IMR-90 (cell line): ENCODE data around the gene CTDP1. TPM values are rescaled to one million over a fixed set of nuclear protein-coding genes. Genes with fewer than 3 reads are reported as not detected.

Experiments
- ATAC-seq: fragments of 200-7000 bp; cut with Tn5 transposase; 2 replicates; pipeline ENCODE4 v1.9.1; 2020; ENCODE audit warnings: low read depth, mild to moderate bottlenecking, moderate library complexity
- BruUV-seq: library from RNA; stranded (reverse); fragments of 400-500 nt; replicated peaks from 2 replicates; lab custom pipeline; 2021; lab: Mats Ljungman, UMichigan
- CTCF ChIA-PET: fragments of 300-600 bp; formaldehyde crosslinking; extraction: SDS; loops from one replicate; lab custom pipeline; 2021; ENCODE audit warnings: antibody characterized with exemption; lab: Yijun Ruan, JAX
- POLR2A ChIA-PET: fragments of 300-600 bp; sonication (Branson Sonifier 250); formaldehyde crosslinking; loops from one replicate; lab custom pipeline; 2022; ENCODE audit warnings: antibody characterized with exemption; ENCODE audit not compliant: unreplicated experiment; lab: Charles Lee
- DNase-seq: peaks from one replicate; pipeline ENCODE4 v3.0.0; 2013
- H2AFZ ChIP-seq: replicated peaks from 2 replicates; pipeline ENCODE3; 2013; ENCODE audit warnings: low read length, mild to moderate bottlenecking; ENCODE audit not compliant: poor library complexity
- H2AK5ac ChIP-seq: 2 replicates; pipeline ENCODE4 v1.6.1; 2013; ENCODE audit warnings: low read depth, low read length, inconsistent platforms
- H2AK9ac ChIP-seq: replicated peaks from 2 replicates; pipeline ENCODE3; 2013; ENCODE audit warnings: mild to moderate bottlenecking, low read depth, low read length, moderate library complexity; ENCODE audit not compliant: poor library complexity
- H2BK120ac ChIP-seq: 2 replicates; pipeline ENCODE4 v1.6.1; 2013; ENCODE audit warnings: low read depth, low read length, inconsistent platforms
- H2BK15ac ChIP-seq: 3 replicates; pipeline ENCODE4 v1.6.1; 2013; ENCODE audit warnings: low read depth, low read length, inconsistent platforms
- H2BK20ac ChIP-seq: 2 replicates; pipeline ENCODE4 v1.6.1; 2013; ENCODE audit warnings: low read depth, mild to moderate bottlenecking, inconsistent platforms, low read length, moderate library complexity
- H2BK5ac ChIP-seq: 2 replicates; pipeline ENCODE4 v1.6.1; 2013; ENCODE audit warnings: mild to moderate bottlenecking, low read depth, low read length, inconsistent platforms; ENCODE audit not compliant: poor library complexity, severe bottlenecking
- H3K14ac ChIP-seq: replicated peaks from 2 replicates; pipeline ENCODE4 v1.6.1; 2013; ENCODE audit warnings: low read depth, low read length, inconsistent platforms
- H3K18ac ChIP-seq: 2 replicates; pipeline ENCODE4 v1.6.1; 2013; ENCODE audit warnings: low read depth, low read length, control low read depth
- H3K23ac ChIP-seq: 2 replicates; pipeline ENCODE4 v1.6.1; 2013; ENCODE audit warnings: low read depth, low read length, inconsistent platforms
- H3K27ac ChIP-seq: 2 replicates; pipeline ENCODE4 v1.5.1; 2013; ENCODE audit warnings: mild to moderate bottlenecking, control low read depth, low read length; ENCODE audit not compliant: insufficient read depth
- H3K27me3 ChIP-seq: 2 replicates; pipeline ENCODE4 v1.6.1; 2013; ENCODE audit warnings: low read length; ENCODE audit not compliant: control insufficient read depth, insufficient read depth
- H3K36me3 ChIP-seq: 2 replicates; pipeline ENCODE4 v1.6.1; 2013; ENCODE audit warnings: low read length, mixed read lengths; ENCODE audit not compliant: control insufficient read depth, insufficient read depth
- H3K4ac ChIP-seq: 2 replicates; pipeline ENCODE4 v1.6.1; 2013; ENCODE audit warnings: low read depth, low read length, inconsistent platforms
- H3K4me1 ChIP-seq: 2 replicates; pipeline ENCODE4 v1.6.1; 2013; ENCODE audit warnings: low read length, mixed read lengths; ENCODE audit not compliant: control insufficient read depth, insufficient read depth
- H3K4me2 ChIP-seq: 2 replicates; pipeline ENCODE4 v1.6.1; 2013; ENCODE audit warnings: low read depth, mild to moderate bottlenecking, control low read depth, low read length, moderate library complexity
- H3K4me3 ChIP-seq: 2 replicates; pipeline ENCODE4 v1.5.1; 2013; ENCODE audit warnings: low read depth, mild to moderate bottlenecking, control low read depth, low read length, moderate library complexity; ENCODE audit not compliant: insufficient read depth
- H3K56ac ChIP-seq: 2 replicates; pipeline ENCODE4 v1.6.1; 2013; ENCODE audit warnings: low read length, inconsistent platforms; ENCODE audit not compliant: insufficient read depth; ENCODE audit errors: extremely low read depth
- H3K79me1 ChIP-seq, 2 experiments: 2 replicates each; pipeline ENCODE4 v1.6.1; 2013; ENCODE audit warnings: low read length in 2 of 2, inconsistent platforms in 1 of 2, low read depth in 1 of 2
- H3K9ac ChIP-seq: 2 replicates; pipeline ENCODE4 v1.6.1; 2013; ENCODE audit warnings: low read depth, low read length, control low read depth
- H3K9me1 ChIP-seq: 2 replicates; pipeline ENCODE4 v1.6.1; 2013; ENCODE audit warnings: low read length, inconsistent platforms; ENCODE audit not compliant: insufficient read depth
- H3K9me3 ChIP-seq: 2 replicates; pipeline ENCODE4 v1.6.1; 2013; ENCODE audit warnings: low read length; ENCODE audit not compliant: control insufficient read depth, insufficient read depth
- H4K20me1 ChIP-seq: 2 replicates; pipeline ENCODE4 v1.6.1; 2013; ENCODE audit warnings: low read length, inconsistent platforms; ENCODE audit not compliant: insufficient read depth
- H4K5ac ChIP-seq: 2 replicates; pipeline ENCODE4 v1.6.1; 2013; ENCODE audit warnings: mild to moderate bottlenecking, low read depth, low read length, control low read depth
- H4K8ac ChIP-seq, 2 experiments: 2 replicates each; pipeline ENCODE4 v1.6.1; 2013; ENCODE audit warnings: low read depth in 2 of 2, low read length in 2 of 2, control low read depth in 1 of 2, inconsistent platforms in 1 of 2
- H4K91ac ChIP-seq: 2 replicates; pipeline ENCODE4 v1.6.1; 2013; ENCODE audit warnings: low read depth, low read length, inconsistent platforms; ENCODE audit not compliant: insufficient read depth
- CHD1 ChIP-seq: IDR thresholded peaks from 2 replicates; pipeline ENCODE4 v1.6.1; 2012; ENCODE audit warnings: low read depth, low read length, improper control_type of control experiment
- ELK1 ChIP-seq: fragments of 150-350 bp; IDR thresholded peaks from 2 replicates; pipeline ENCODE4 v1.6.1; 2016; ENCODE audit warnings: low read depth, mild to moderate bottlenecking, low read length, moderate library complexity, borderline replicate concordance
- FOS ChIP-seq: fragments of 150-350 bp; IDR thresholded peaks from 2 replicates; pipeline ENCODE4 v1.6.1; 2016; ENCODE audit warnings: low read depth, low read length
- MAZ ChIP-seq: IDR thresholded peaks from 2 replicates; pipeline ENCODE4 v1.6.1; 2012; ENCODE audit warnings: low read depth, mild to moderate bottlenecking, low read length, improper control_type of control experiment, moderate library complexity, borderline replicate concordance
- MXI1 ChIP-seq: IDR thresholded peaks from 2 replicates; pipeline ENCODE4 v1.6.1; 2012; ENCODE audit warnings: low read depth, mild to moderate bottlenecking, low read length, moderate library complexity, borderline replicate concordance
- RAD21 ChIP-seq: IDR thresholded peaks from 2 replicates; pipeline ENCODE4 v1.6.1; 2012; ENCODE audit warnings: low read length, improper control_type of control experiment
- RCOR1 ChIP-seq: IDR thresholded peaks from 2 replicates; pipeline ENCODE4 v1.6.1; 2012; ENCODE audit warnings: mild to moderate bottlenecking, low read length, improper control_type of control experiment; ENCODE audit not compliant: insufficient replicate concordance
- WGBS, 2 experiments: methylation state at CpG; one replicate each; pipeline versions ENCODE4 v1.1.5 to v1.1.7; 2013; ENCODE audit warnings: missing lambda C conversion rate in 2 of 2; ENCODE audit not compliant: insufficient read length in 1 of 2; ENCODE audit errors: extremely low coverage in 2 of 2; 5-methylcytosine and 5-hydroxymethylcytosine counted together
- dilution Hi-C: fragments of 300-500 bp; cut with HindIII; formaldehyde crosslinking; loops from one replicate; pipeline ENCODE4 v1.14.3; 2018; ENCODE audit warnings: low sequenced_read_pairs; ENCODE audit not compliant: unreplicated experiment
- in situ Hi-C: fragments of 300-500 bp; cut with MboI; formaldehyde crosslinking; loops from 3 replicates; pipeline ENCODE4 v1.14.3; 2019; ENCODE audit warnings: low sequenced_read_pairs, inconsistent platforms, mixed read lengths
- intact Hi-C: fragments of 100-400 bp; cut with micrococcal nuclease; formaldehyde crosslinking; loops from 2 replicates; pipeline ENCODE4 v1.10.0; 2022
- polyA plus RNA-seq, 3 experiments: library from polyadenylated mRNA; depleted of rRNA; stranded (reverse); fragments of >200 nt; gene quantifications; 2 replicates each; pipeline ENCODE4 v1.2.3, GENCODE V29; 2012; ENCODE audit warnings: low replicate concordance in 1 of 3
- total RNA-seq: library from RNA; depleted of rRNA; stranded (reverse); fragments of >200 nt; gene quantifications from 2 replicates; pipeline ENCODE4 v1.2.3, GENCODE V29; 2012

The CTDP1 gene
- total and polyA plus RNA-seq, 2 of the 4 experiments (the other 2 are of a cell fraction), result 13.4 to 17.6 TPM

GRCh38 chr18:79637181-79637920 is 42.3 kb upstream of the CTDP1 start:
- dilution Hi-C loops, result no loop called here
- no peaks in the 10 kb centered on the region for H3K9me3 ChIP-seq
- H3K9ac ChIP-seq, result no peak overlapping the region
- no peak overlapping the region for H2AK5ac ChIP-seq
- in situ Hi-C loops, result no loop called here
- no peak overlapping the region for H2BK15ac ChIP-seq
- no peak overlapping the region for H3K4me3 ChIP-seq
- no peak overlapping the region for H2BK20ac ChIP-seq
- H4K20me1 ChIP-seq, result no peaks in the 10 kb centered on the region
- no peak for DNase-seq
- no peak overlapping the region for H4K91ac ChIP-seq
- no peaks in the 10 kb centered on the region for H3K79me1 ChIP-seq
- peaks cover 34% of the 10 kb centered on the region for H3K27me3 ChIP-seq
- no peaks in the 10 kb centered on the region for H3K9me1 ChIP-seq
- no peak overlapping the region for H3K18ac ChIP-seq
- H2AK9ac ChIP-seq, result no peak overlapping the region
- no peak overlapping the region for H2BK5ac ChIP-seq
- no peak overlapping the region for H2BK120ac ChIP-seq
- no peak overlapping the region for H3K4ac ChIP-seq
- H3K4me2 ChIP-seq, result no peak overlapping the region
- ChIA-PET CTCF (no interaction called here), POLR2A (no interaction called here)
- H3K56ac ChIP-seq, result no peak overlapping the region
- H4K8ac ChIP-seq, result no peak overlapping the region
- H3K4me1 ChIP-seq, result no peaks in the 10 kb centered on the region
- 10% methylated on average over 6 of the region's 58 CpGs; no CpG with 5 or more reads in 1 of the 2 experiments for WGBS, 2 experiments
- H3K27ac ChIP-seq, result no peak overlapping the region
- H3K14ac ChIP-seq, result no peak overlapping the region
- no peak for ATAC-seq
- intact Hi-C loops, result no loop called here
- no peak overlapping the region for H4K5ac ChIP-seq
- H3K23ac ChIP-seq, result no peak overlapping the region
- BruUV-seq, result no TSS peak
- no peak for TF ChIP-seq RAD21
- no peak for TF ChIP-seq MXI1
- TF ChIP-seq FOS, result no peak
- TF ChIP-seq ELK1, result no peak
- no peak for TF ChIP-seq CHD1
- no peak for TF ChIP-seq RCOR1
- no peak for TF ChIP-seq MAZ
- no peak overlapping the region for H2AFZ ChIP-seq
- H3K36me3 ChIP-seq, result no peaks in the 10 kb centered on the region
